HepG2 (cell line): ENCODE data around the gene CAB39. TPM values are rescaled to one million over a fixed set of nuclear protein-coding genes. Genes with fewer than 3 reads are reported as not detected.

Experiments
- ATAC-seq: fragments of 200-7000 bp; cut with Tn5 transposase; 3 replicates; pipeline ENCODE4 v1.9.1; 2020; ENCODE audit warnings: mild to moderate bottlenecking, moderate library complexity
- BruUV-seq: library from RNA; stranded (reverse); fragments of 400-500 nt; replicated peaks from 2 replicates; lab custom pipeline; 2021; lab: Mats Ljungman, UMichigan
- CTCF ChIA-PET: fragments of 300-600 bp; formaldehyde crosslinking; extraction: SDS; loops from one replicate; lab custom pipeline; 2021; ENCODE audit warnings: low total read pairs, inconsistent platforms, low intra/inter-chr PET ratio; lab: Yijun Ruan, JAX
- POLR2A ChIA-PET: fragments of 350-600 bp; sonication (Branson Sonifier 250); formaldehyde crosslinking; loops from one replicate; lab custom pipeline; 2020; ENCODE audit warnings: antibody characterized with exemption, inconsistent platforms; lab: Yijun Ruan, JAX
- DNase-seq: peaks from one replicate; pipeline ENCODE4 v3.0.0-alpha.2; 2015; ENCODE audit warnings: low spot score
- FAIRE-seq: peaks from 3 replicates; lab custom pipeline; 2011; peaks lifted over from hg19 to GRCh38; lab: Jason Lieb, UNC
- H2AFZ ChIP-seq: one replicate; pipeline ENCODE4 v1.6.1; 2011; ENCODE audit warnings: low read length, inconsistent platforms
- H3K27ac ChIP-seq: fragments of 300-600 bp; 3 replicates; pipeline ENCODE4 v1.8.0; 2011; ENCODE audit warnings: mixed run types, mild to moderate bottlenecking, mixed read lengths, low read length, inconsistent platforms; ENCODE audit not compliant: insufficient read depth; ENCODE audit errors: extremely low read length
- H3K27me3 ChIP-seq, 2 experiments: fragments of 200-600 bp in 1 of 2; 2 replicates in 1 of 2; 3 replicates in 1 of 2; pipeline versions ENCODE4 v1.6.0 to v1.8.0; 2011; ENCODE audit warnings: low read length in 2 of 2, mild to moderate bottlenecking in 2 of 2, moderate library complexity in 2 of 2, inconsistent platforms in 1 of 2; ENCODE audit not compliant: insufficient read depth in 2 of 2, control insufficient read depth in 1 of 2
- H3K36me3 ChIP-seq, 2 experiments: fragments of 200-600 bp in 1 of 2; replicated peaks in 1 of 2; 2 replicates in 1 of 2; 3 replicates in 1 of 2; pipeline versions ENCODE4 v1.5.1 to v1.8.0; 2011; ENCODE audit warnings: low read length in 2 of 2, inconsistent platforms in 1 of 2; ENCODE audit not compliant: insufficient read depth in 2 of 2, control insufficient read depth in 1 of 2
- H3K4me1 ChIP-seq: 2 replicates; pipeline ENCODE4 v1.5.1; 2012; ENCODE audit warnings: low read length, inconsistent platforms; ENCODE audit not compliant: insufficient read depth
- H3K4me2 ChIP-seq: 2 replicates; pipeline ENCODE4 v1.6.0; 2011; ENCODE audit warnings: low read depth, low read length, inconsistent platforms
- H3K4me3 ChIP-seq, 3 experiments: fragments of 200-600 bp in 1 of 3; sonication (generic), shearing (Covaris generic) in 1 of 3; replicated peaks in 1 of 3; 2 replicates each; pipeline ENCODE4 v1.5.1; 2011 to 2016; ENCODE audit warnings: low read length in 3 of 3, inconsistent platforms in 2 of 3, low read depth in 2 of 3, mild to moderate bottlenecking in 2 of 3, control low read depth in 1 of 3, mixed read lengths in 1 of 3; ENCODE audit not compliant: insufficient read depth in 1 of 3
- H3K79me2 ChIP-seq: one replicate; pipeline ENCODE4 v1.6.1; 2011; ENCODE audit warnings: low read length, inconsistent platforms; ENCODE audit not compliant: insufficient read depth
- H3K9ac ChIP-seq: 2 replicates; pipeline ENCODE4 v1.6.0; 2011; ENCODE audit warnings: mild to moderate bottlenecking, low read depth, low read length, inconsistent platforms; ENCODE audit not compliant: insufficient read depth
- H3K9me3 ChIP-seq: 2 replicates; pipeline ENCODE4 v1.5.1; 2012; ENCODE audit warnings: mild to moderate bottlenecking, low read length
- H4K20me1 ChIP-seq: 2 replicates; pipeline ENCODE4 v1.6.0; 2011; ENCODE audit warnings: inconsistent platforms, mild to moderate bottlenecking, low read length, moderate library complexity; ENCODE audit not compliant: insufficient read depth
- BRF2 ChIP-seq: sonication (generic); formaldehyde crosslinking; IDR thresholded peaks from 2 replicates; pipeline ENCODE4 v1.8.1; 2022; ENCODE audit warnings: mild to moderate bottlenecking, missing genetic modification reagents
- MTA3 ChIP-seq: sonication (generic); formaldehyde crosslinking; IDR thresholded peaks from 2 replicates; pipeline ENCODE4 v1.4.0; 2020; ENCODE audit warnings: missing genetic modification reagents
- MTF2 ChIP-seq: sonication (generic); formaldehyde crosslinking; IDR thresholded peaks from 2 replicates; pipeline ENCODE4 v1.5.0; 2020; ENCODE audit warnings: missing genetic modification reagents, borderline replicate concordance
- RFX1 ChIP-seq: fragments of 450-650 bp; IDR thresholded peaks from 2 replicates; pipeline ENCODE4 v1.6.1; 2017
- ZBTB14 ChIP-seq: sonication (generic); formaldehyde crosslinking; IDR thresholded peaks from 2 replicates; pipeline ENCODE4 v1.4.0; 2020; ENCODE audit warnings: missing genetic modification reagents
- ZNF225 ChIP-seq: sonication (generic); formaldehyde crosslinking; IDR thresholded peaks from 2 replicates; pipeline ENCODE4 v1.4.0; 2020; ENCODE audit warnings: mild to moderate bottlenecking, missing genetic modification reagents
- ZNF354B ChIP-seq: sonication (generic); formaldehyde crosslinking; IDR thresholded peaks from 2 replicates; pipeline ENCODE4 v1.8.0; 2022; ENCODE audit warnings: mild to moderate bottlenecking, missing genetic modification reagents
- ZNF460 ChIP-seq: sonication (generic); formaldehyde crosslinking; IDR thresholded peaks from 2 replicates; pipeline ENCODE4 v1.5.1; 2020; ENCODE audit warnings: missing genetic modification reagents, mild to moderate bottlenecking, borderline replicate concordance
- ZNF570 ChIP-seq: sonication (generic); formaldehyde crosslinking; IDR thresholded peaks from 2 replicates; pipeline ENCODE4 v1.4.0; 2020; ENCODE audit warnings: mild to moderate bottlenecking, missing genetic modification reagents, borderline replicate concordance
- ZNF709 ChIP-seq: sonication (generic); formaldehyde crosslinking; IDR thresholded peaks from 2 replicates; pipeline ENCODE4 v1.5.0; 2020; ENCODE audit warnings: mild to moderate bottlenecking, missing genetic modification reagents
- ZNF737 ChIP-seq: sonication (generic); formaldehyde crosslinking; IDR thresholded peaks from 2 replicates; pipeline ENCODE4 v1.5.0; 2020; ENCODE audit warnings: missing genetic modification reagents, mild to moderate bottlenecking, borderline replicate concordance
- WGBS: methylation state at CpG from one replicate; pipeline ENCODE4 v1.1.6; 2017; ENCODE audit warnings: low lambda C conversion rate; 5-methylcytosine and 5-hydroxymethylcytosine counted together
- in situ Hi-C: cut with HindIII; loops from 2 replicates; pipeline ENCODE4 v1.10.0; 2017; ENCODE audit warnings: low pct_unique_long_range_greater_than_20kb; ENCODE audit not compliant: extremely low pct_ligation_motif_present
- intact Hi-C: fragments of 100-400 bp; cut with micrococcal nuclease; formaldehyde crosslinking; loops from one replicate; pipeline ENCODE4 v1.10.0; 2022; ENCODE audit not compliant: unreplicated experiment
- polyA plus RNA-seq, 8 experiments: library from polyadenylated mRNA; depleted of rRNA in 3 of 8; stranded (reverse) in 7 of 8; unstranded in 1 of 8; fragments of >200 nt; fragmentation: Illumina TruSeq in 4 of 8; extraction: Trizol in 4 of 8; gene quantifications; 2 replicates each; pipeline versions ENCODE4 v1.2.1 to v1.2.3, GENCODE V29; 2011 to 2016; ENCODE audit warnings: low read depth in 4 of 8, missing spikeins in 1 of 8, mixed read lengths in 1 of 8; ENCODE audit not compliant: insufficient read depth in 1 of 8
- total RNA-seq, 5 experiments: library from RNA; depleted of rRNA; stranded (reverse); fragments of >200 nt; fragmentation: Illumina TruSeq; extraction: Trizol; gene quantifications; 2 replicates each; pipeline ENCODE4 v1.2.3, GENCODE V29; 2016; ENCODE audit warnings: low read depth in 1 of 5
- TF ChIP-seq, protein P1 (sequence below): sonication (generic); formaldehyde crosslinking; IDR thresholded peaks from 2 replicates; pipeline ENCODE4 v1.5.0; 2020; ENCODE audit warnings: missing genetic modification reagents, mild to moderate bottlenecking, borderline replicate concordance

The CAB39 gene
- total and polyA plus RNA-seq, 2 of the 13 experiments (the other 11 are each of a cell fraction or from before 2014, with no cell fraction given) = 19.3 to 45.3 TPM

GRCh38 chr2:230719340-230719739, 6.7 kb downstream of the CAB39 start:
- in situ Hi-C loops (no loop called here), intact Hi-C loops (no loop called here)
- peaks cover 17% of the 10 kb centered on the region for H3K4me1 ChIP-seq
- no peak overlapping the region for H3K4me2 ChIP-seq
- H3K27ac ChIP-seq = no peak overlapping the region
- peaks cover 79% of the 10 kb centered on the region for H3K79me2 ChIP-seq
- CTCF ChIA-PET = no interaction called here
- peaks cover 7% of the 10 kb centered on the region for H4K20me1 ChIP-seq
- DNase-seq (no peak), FAIRE-seq (no peak), ATAC-seq (no peak)
- H3K36me3 ChIP-seq = peaks cover 3 to 16% of the 10 kb centered on the region in 2 experiments; a peak in 3 of 5 replicates
- 97% methylated on average over 3 of the region's 3 CpGs for WGBS
- H3K27me3 ChIP-seq = no peaks in the 10 kb centered on the region
- no peak overlapping the region for H3K4me3 ChIP-seq
- TF ChIP-seq ZNF225 (CRISPR knock-in tag) = no peak
- TF ChIP-seq RFX1 = no peak
- TF ChIP-seq ZNF570 (CRISPR knock-in tag) = no peak
- no peak for TF ChIP-seq ZNF737 (CRISPR knock-in tag)
- TF ChIP-seq, protein P1, sequence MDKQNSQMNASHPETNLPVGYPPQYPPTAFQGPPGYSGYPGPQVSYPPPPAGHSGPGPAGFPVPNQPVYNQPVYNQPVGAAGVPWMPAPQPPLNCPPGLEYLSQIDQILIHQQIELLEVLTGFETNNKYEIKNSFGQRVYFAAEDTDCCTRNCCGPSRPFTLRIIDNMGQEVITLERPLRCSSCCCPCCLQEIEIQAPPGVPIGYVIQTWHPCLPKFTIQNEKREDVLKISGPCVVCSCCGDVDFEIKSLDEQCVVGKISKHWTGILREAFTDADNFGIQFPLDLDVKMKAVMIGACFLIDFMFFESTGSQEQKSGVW = no peak
- TF ChIP-seq BRF2 (CRISPR knock-in tag) = no peak
- TF ChIP-seq ZNF354B (CRISPR knock-in tag) = no peak
- TF ChIP-seq ZNF709 (CRISPR knock-in tag) = no peak
- no peak for TF ChIP-seq ZNF460
- no peak for TF ChIP-seq ZBTB14 (CRISPR knock-in tag)
- no peak for TF ChIP-seq MTF2
- no peak for TF ChIP-seq MTA3 (CRISPR knock-in tag)
- no TSS peak for BruUV-seq
- H3K9me3 ChIP-seq = no peaks in the 10 kb centered on the region
- no peak overlapping the region for H3K9ac ChIP-seq
- POLR2A ChIA-PET = no interaction called here
- no peak overlapping the region for H2AFZ ChIP-seq
